ENCODE measurements around the gene HMCN2.
A peak's percentile ranks its signal among the peaks of the same experiment; 100 is the strongest.

The HMCN2 gene

DNA sequence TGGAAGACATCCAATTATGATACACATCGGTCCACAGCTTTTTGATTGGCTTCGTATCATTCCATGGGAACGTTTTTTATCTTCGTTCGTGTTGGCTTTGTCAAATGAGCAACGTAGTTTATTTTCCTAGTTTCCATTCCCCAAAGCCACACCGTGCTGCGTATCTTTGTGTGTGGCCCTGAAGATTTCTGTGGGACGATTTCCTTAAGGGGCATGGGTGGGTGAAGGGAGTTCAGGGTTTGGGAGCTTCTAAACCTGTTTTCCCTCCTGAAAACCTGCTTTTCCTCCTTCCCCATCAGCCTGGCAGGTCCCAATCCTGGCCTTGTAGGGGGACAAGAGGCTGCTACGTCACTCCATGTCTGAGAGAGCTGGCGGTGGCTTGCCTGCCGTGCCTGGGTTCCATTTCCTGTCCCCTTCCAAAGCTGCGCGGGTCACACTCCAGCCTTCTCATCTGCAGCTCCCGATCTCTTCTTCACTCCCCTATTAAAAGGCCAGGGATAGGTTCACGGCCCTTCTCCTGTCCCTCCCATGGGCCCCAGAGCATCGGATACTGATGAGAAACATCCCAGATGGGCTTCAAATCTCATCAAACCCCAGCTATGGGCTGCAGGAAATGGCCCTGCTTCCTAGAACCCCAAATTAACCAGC lies 155.7 kb downstream of the HMCN2 start:
- H3K4me1 ChIP-seq (ENCODE audit: low read length): peaks cover 14% of the 10 kb centered on the region
- H4K20me1 ChIP-seq (ENCODE audit: insufficient read depth, low read length): no peaks in the 10 kb centered on the region
- no peak overlapping the region for H3K9ac ChIP-seq (ENCODE audit: low read length)
- no peak overlapping the region for H3K27ac ChIP-seq (ENCODE audit: low read length)
- H3K79me2 ChIP-seq (ENCODE audit: low read length): no peaks in the 10 kb centered on the region
- no peaks in the 10 kb centered on the region for H3K36me3 ChIP-seq (replicated peaks; ENCODE audit: low read depth, low read length)
- no peak overlapping the region for H2AFZ ChIP-seq (ENCODE audit: low read depth, low read length)
- H3K27me3 ChIP-seq (ENCODE audit: low read depth, low read length): no peaks in the 10 kb centered on the region
- no peak overlapping the region for H3K4me3 ChIP-seq (ENCODE audit: low read length)
- no peak for TF ChIP-seq EZH2phosphoT487 (IDR thresholded peaks at IDR 0.05; ENCODE audit: low read depth)
- TF ChIP-seq, protein P1, sequence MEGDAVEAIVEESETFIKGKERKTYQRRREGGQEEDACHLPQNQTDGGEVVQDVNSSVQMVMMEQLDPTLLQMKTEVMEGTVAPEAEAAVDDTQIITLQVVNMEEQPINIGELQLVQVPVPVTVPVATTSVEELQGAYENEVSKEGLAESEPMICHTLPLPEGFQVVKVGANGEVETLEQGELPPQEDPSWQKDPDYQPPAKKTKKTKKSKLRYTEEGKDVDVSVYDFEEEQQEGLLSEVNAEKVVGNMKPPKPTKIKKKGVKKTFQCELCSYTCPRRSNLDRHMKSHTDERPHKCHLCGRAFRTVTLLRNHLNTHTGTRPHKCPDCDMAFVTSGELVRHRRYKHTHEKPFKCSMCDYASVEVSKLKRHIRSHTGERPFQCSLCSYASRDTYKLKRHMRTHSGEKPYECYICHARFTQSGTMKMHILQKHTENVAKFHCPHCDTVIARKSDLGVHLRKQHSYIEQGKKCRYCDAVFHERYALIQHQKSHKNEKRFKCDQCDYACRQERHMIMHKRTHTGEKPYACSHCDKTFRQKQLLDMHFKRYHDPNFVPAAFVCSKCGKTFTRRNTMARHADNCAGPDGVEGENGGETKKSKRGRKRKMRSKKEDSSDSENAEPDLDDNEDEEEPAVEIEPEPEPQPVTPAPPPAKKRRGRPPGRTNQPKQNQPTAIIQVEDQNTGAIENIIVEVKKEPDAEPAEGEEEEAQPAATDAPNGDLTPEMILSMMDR (IDR thresholded peaks at IDR 0.05; ENCODE audit: low read depth, low read length): no peak
- no peak overlapping the region for H3K4me2 ChIP-seq (ENCODE audit: low read length)
- H3K9me3 ChIP-seq (ENCODE audit: insufficient read depth, low read length): no peaks in the 10 kb centered on the region

DNA sequence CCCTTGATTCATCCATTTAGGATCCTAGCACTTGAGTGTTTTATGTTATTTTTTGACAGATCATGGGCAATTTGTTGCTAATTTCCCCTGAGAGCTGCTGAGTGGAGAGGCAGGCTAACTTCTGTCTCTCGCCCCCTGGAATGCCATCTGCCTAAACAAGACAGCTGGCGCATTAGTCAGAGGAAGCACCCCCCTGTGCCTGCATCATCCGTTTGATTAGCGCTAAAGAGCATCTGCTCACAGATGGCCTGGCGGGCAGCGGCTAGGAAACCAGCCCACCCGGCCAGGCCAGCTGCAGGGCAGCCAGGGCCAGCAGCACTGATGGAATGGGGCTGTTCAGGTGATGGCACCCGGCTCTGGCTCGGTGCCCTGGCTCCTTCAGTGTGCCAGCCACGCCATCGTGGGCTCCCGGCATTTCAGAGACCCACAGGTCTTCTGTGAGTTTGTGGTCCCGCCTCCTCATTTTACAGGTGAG lies 156.3 kb downstream of the HMCN2 start:
- no peaks in the 10 kb centered on the region for H3K9me3 ChIP-seq (ENCODE audit: insufficient read depth, low read length)
- TF ChIP-seq, protein P1 (IDR thresholded peaks at IDR 0.05; ENCODE audit: low read depth, low read length): no peak
- no peak for TF ChIP-seq EZH2phosphoT487 (IDR thresholded peaks at IDR 0.05; ENCODE audit: low read depth)
- H3K4me1 ChIP-seq (ENCODE audit: low read length): peaks cover 14% of the 10 kb centered on the region
- H3K27ac ChIP-seq (ENCODE audit: low read length): no peak overlapping the region
- H3K9ac ChIP-seq (ENCODE audit: low read length): no peak overlapping the region
- no peaks in the 10 kb centered on the region for H4K20me1 ChIP-seq (ENCODE audit: insufficient read depth, low read length)
- H3K36me3 ChIP-seq (replicated peaks; ENCODE audit: low read depth, low read length): no peaks in the 10 kb centered on the region
- H3K79me2 ChIP-seq (ENCODE audit: low read length): no peaks in the 10 kb centered on the region
- H3K4me2 ChIP-seq (ENCODE audit: low read length): no peak overlapping the region
- H3K27me3 ChIP-seq (ENCODE audit: low read depth, low read length): no peaks in the 10 kb centered on the region
- no peak overlapping the region for H3K4me3 ChIP-seq (ENCODE audit: low read length)
- H2AFZ ChIP-seq (ENCODE audit: low read depth, low read length): no peak overlapping the region

DNA sequence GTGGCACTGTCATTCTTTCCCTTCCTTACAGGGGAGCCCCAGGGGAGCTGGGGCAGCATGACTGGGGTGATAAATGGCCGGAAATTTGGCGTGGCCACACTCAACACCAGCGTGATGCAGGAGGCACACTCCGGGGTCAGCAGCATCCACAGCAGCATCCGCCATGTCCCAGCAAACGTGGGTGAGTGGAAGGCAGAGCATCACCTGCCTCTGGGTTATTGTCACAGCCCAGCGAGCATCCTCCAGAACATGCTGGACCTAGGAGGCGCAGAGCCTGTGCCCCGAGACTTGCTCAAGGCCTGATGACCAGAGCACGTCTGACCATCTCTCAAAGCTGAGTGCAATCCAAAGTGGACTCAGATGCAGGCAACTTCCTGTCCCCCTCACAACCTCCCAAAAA lies 157.0 kb downstream of the HMCN2 start:
- no peaks in the 10 kb centered on the region for H3K36me3 ChIP-seq (replicated peaks; ENCODE audit: low read depth, low read length)
- no peak overlapping the region for H2AFZ ChIP-seq (ENCODE audit: low read depth, low read length)
- no peaks in the 10 kb centered on the region for H3K27me3 ChIP-seq (ENCODE audit: low read depth, low read length)
- H3K9me3 ChIP-seq (ENCODE audit: insufficient read depth, low read length): no peaks in the 10 kb centered on the region
- no peaks in the 10 kb centered on the region for H4K20me1 ChIP-seq (ENCODE audit: insufficient read depth, low read length)
- no peak overlapping the region for H3K27ac ChIP-seq (ENCODE audit: low read length)
- H3K4me2 ChIP-seq (ENCODE audit: low read length): no peak overlapping the region
- H3K79me2 ChIP-seq (ENCODE audit: low read length): no peaks in the 10 kb centered on the region
- no peak overlapping the region for H3K4me3 ChIP-seq (ENCODE audit: low read length)
- H3K4me1 ChIP-seq (ENCODE audit: low read length): peaks cover 14% of the 10 kb centered on the region
- no peak overlapping the region for H3K9ac ChIP-seq (ENCODE audit: low read length)
- TF ChIP-seq, protein P1 (IDR thresholded peaks at IDR 0.05; ENCODE audit: low read depth, low read length): no peak
- TF ChIP-seq EZH2phosphoT487 (IDR thresholded peaks at IDR 0.05; ENCODE audit: low read depth): no peak

DNA sequence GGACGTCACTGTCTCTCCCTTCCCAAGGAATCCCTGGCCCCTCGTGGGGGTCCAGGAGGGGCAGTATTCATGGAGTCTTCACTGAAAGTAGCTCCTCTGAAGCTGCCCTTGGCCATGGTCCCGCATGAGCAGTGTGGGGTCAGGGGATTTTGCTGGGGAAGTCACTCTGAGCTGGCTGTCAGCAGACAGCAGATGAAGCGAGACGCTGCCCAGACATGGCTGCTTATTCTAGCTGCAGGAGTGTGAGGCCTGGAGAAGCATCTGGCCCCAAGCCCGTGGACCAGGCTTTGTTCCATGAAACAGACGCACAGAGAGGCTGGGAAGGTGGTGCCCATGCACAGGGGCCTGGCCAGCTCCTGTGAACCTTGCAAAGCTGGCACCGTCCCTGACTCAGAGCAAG lies 157.7 kb downstream of the HMCN2 start:
- Histone ChIP-seq H2AFZ (ENCODE audit: low read depth, low read length) (peak overlapping the region; percentile 71), H3K4me1 (ENCODE audit: low read length) (peaks cover 14% of the 10 kb centered on the region), H3K27me3 (ENCODE audit: low read depth, low read length) (no peaks in the 10 kb centered on the region), H3K27ac (ENCODE audit: low read length) (no peak overlapping the region; the same call in 1 of the 2 replicates), H3K79me2 (ENCODE audit: low read length) (no peaks in the 10 kb centered on the region), H3K4me3 (ENCODE audit: low read length) (peak overlapping the region; percentile 54), H3K4me2 (ENCODE audit: low read length) (peak overlapping the region; percentile 79), H3K36me3 (replicated peaks; ENCODE audit: low read depth, low read length) (no peaks in the 10 kb centered on the region), H3K9ac (ENCODE audit: low read length) (peak overlapping the region; percentile 15; the same call in 1 of the 2 replicates), H4K20me1 (ENCODE audit: insufficient read depth, low read length) (no peaks in the 10 kb centered on the region), H3K9me3 (ENCODE audit: insufficient read depth, low read length) (no peaks in the 10 kb centered on the region)
- TF ChIP-seq, protein P1 (IDR thresholded peaks at IDR 0.05; ENCODE audit: low read depth, low read length): no peak
- no peak for TF ChIP-seq EZH2phosphoT487 (IDR thresholded peaks at IDR 0.05; ENCODE audit: low read depth)

All from OCI-LY3 (cell line).